SK-N-SH treated with all-trans-retinoic acid at 6 μM for 48 hours (cell line): ENCODE results near the gene C3orf38.
"Not testable (repeated sequence)": the region's sequence is repeated elsewhere in the genome, so short reads cannot be mapped to it uniquely, and the experiment has no call there.

Experiments used
- ATAC-seq: fragments of 200-7000 bp; cut with Tn5 transposase; 3 replicates; pipeline ENCODE4 v1.9.1; 2020; ENCODE audit warnings: mild to moderate bottlenecking, moderate library complexity
- ARNTL ChIP-seq: fragments of 450-650 bp; formaldehyde crosslinking; IDR thresholded peaks from 2 replicates; pipeline ENCODE4 v1.5.0; 2020; ENCODE audit warnings: low read depth, mild to moderate bottlenecking, moderate library complexity, borderline replicate concordance
- BACH2 ChIP-seq: fragments of 250-450 bp; sonication (Bioruptor Pico); IDR thresholded peaks from 2 replicates; pipeline ENCODE4 v1.9.0; 2021; ENCODE audit warnings: mild to moderate bottlenecking, borderline replicate concordance
- CSDC2 ChIP-seq: fragments of 250-450 bp; sonication (Bioruptor Pico); IDR thresholded peaks from 2 replicates; pipeline ENCODE4 v1.5.0; 2020; ENCODE audit warnings: mild to moderate bottlenecking, moderate library complexity
- ESRRG ChIP-seq: fragments of 250-450 bp; sonication (Bioruptor Pico); IDR thresholded peaks from 2 replicates; pipeline ENCODE4 v1.6.1; 2021; ENCODE audit warnings: mild to moderate bottlenecking
- ISL1 ChIP-seq: fragments of 250-450 bp; sonication (Bioruptor Pico); IDR thresholded peaks from 2 replicates; pipeline ENCODE4 v2.1.2; 2022; ENCODE audit warnings: mild to moderate bottlenecking, moderate library complexity
- OSR1 ChIP-seq: fragments of 250-450 bp; sonication (Bioruptor Pico); IDR thresholded peaks from 2 replicates; pipeline ENCODE4 v1.8.0; 2022; ENCODE audit warnings: moderate library complexity, mild to moderate bottlenecking, inconsistent platforms
- PPARA ChIP-seq: fragments of 250-450 bp; sonication (Bioruptor Pico); IDR thresholded peaks from 2 replicates; pipeline ENCODE4 v1.5.0; 2020; ENCODE audit warnings: mild to moderate bottlenecking, borderline replicate concordance
- RARB ChIP-seq: fragments of 250-450 bp; sonication (Bioruptor Pico); IDR thresholded peaks from 2 replicates; pipeline ENCODE4 v1.8.0; 2021; ENCODE audit warnings: mild to moderate bottlenecking, moderate library complexity
- SNAI2 ChIP-seq: fragments of 250-450 bp; sonication (Bioruptor Pico); IDR thresholded peaks from 2 replicates; pipeline ENCODE4 v1.5.0; 2020; ENCODE audit warnings: mild to moderate bottlenecking, moderate library complexity
- TCF4 ChIP-seq: fragments of 250-450 bp; sonication (Bioruptor Pico); IDR thresholded peaks from 2 replicates; pipeline ENCODE4 v1.8.0; 2021; ENCODE audit warnings: mild to moderate bottlenecking, moderate library complexity, borderline replicate concordance
- TOX ChIP-seq: fragments of 250-450 bp; sonication (Bioruptor Pico); IDR thresholded peaks from 2 replicates; pipeline ENCODE4 v1.8.0; 2021; ENCODE audit warnings: mild to moderate bottlenecking, moderate library complexity, borderline replicate concordance
- ZC3H10 ChIP-seq: fragments of 250-450 bp; sonication (Bioruptor Pico); IDR thresholded peaks from 2 replicates; pipeline ENCODE4 v1.5.1; 2021; ENCODE audit warnings: mild to moderate bottlenecking, moderate library complexity
- ZFP3 ChIP-seq: fragments of 250-450 bp; sonication (Bioruptor Pico); IDR thresholded peaks from 2 replicates; pipeline ENCODE4 v1.5.0; 2020; ENCODE audit warnings: mild to moderate bottlenecking, moderate library complexity
- ZFP30 ChIP-seq: fragments of 450-650 bp; formaldehyde crosslinking; IDR thresholded peaks from 2 replicates; pipeline ENCODE4 v1.5.0; 2022; ENCODE audit warnings: mild to moderate bottlenecking, moderate library complexity
- ZNF565 ChIP-seq: fragments of 450-650 bp; formaldehyde crosslinking; conservative IDR thresholded peaks from 2 replicates; pipeline ENCODE4 v1.5.0; 2020; ENCODE audit warnings: low read depth, mild to moderate bottlenecking, moderate library complexity
- ZNF70 ChIP-seq: fragments of 450-650 bp; formaldehyde crosslinking; IDR thresholded peaks from 2 replicates; pipeline ENCODE4 v1.5.0; 2020; ENCODE audit warnings: mild to moderate bottlenecking, moderate library complexity
- ZNF8 ChIP-seq: fragments of 450-650 bp; formaldehyde crosslinking; IDR thresholded peaks from 2 replicates; pipeline ENCODE4 v1.5.0; 2020; ENCODE audit warnings: mild to moderate bottlenecking, moderate library complexity
- TF ChIP-seq, protein P1 (sequence below): fragments of 250-450 bp; sonication (Bioruptor Pico); IDR thresholded peaks from 2 replicates; pipeline ENCODE4 v1.5.1; 2021; ENCODE audit warnings: mild to moderate bottlenecking, moderate library complexity
- TF ChIP-seq, protein P2 (sequence below): fragments of 250-450 bp; sonication (Bioruptor Pico); IDR thresholded peaks from 2 replicates; pipeline ENCODE4 v1.5.1; 2020; ENCODE audit warnings: low read depth, mild to moderate bottlenecking, moderate library complexity
- TF ChIP-seq, protein P3 (sequence below): fragments of 250-450 bp; sonication (Bioruptor Pico); IDR thresholded peaks from 2 replicates; pipeline ENCODE4 v1.5.0; 2020; ENCODE audit warnings: mild to moderate bottlenecking, moderate library complexity
- TF ChIP-seq, protein P4 (sequence below): fragments of 250-450 bp; sonication (Bioruptor Pico); IDR thresholded peaks from 2 replicates; pipeline ENCODE4 v1.8.0; 2021; ENCODE audit warnings: low read depth, mild to moderate bottlenecking, moderate library complexity, borderline replicate concordance

Gene C3orf38

DNA sequence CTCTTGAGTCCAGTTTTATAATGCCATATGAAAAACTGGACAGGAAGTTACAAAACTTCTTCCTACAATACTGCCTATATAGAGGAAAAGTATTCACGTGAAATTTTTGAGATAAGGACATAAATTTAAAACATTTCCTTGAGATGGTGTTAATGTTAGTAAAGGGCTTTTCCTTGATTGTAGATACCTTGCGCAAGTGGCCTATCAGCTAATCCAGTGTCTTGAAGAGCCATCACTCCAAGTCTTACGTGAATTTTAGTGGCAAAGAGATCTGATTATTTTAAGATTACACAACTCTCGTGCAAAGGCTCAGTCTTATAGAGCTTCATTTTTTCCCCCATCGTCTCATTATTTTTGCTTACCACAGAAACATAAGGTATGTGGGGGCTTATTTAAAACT lies 18.4 kb downstream of the C3orf38 start:
- ATAC-seq = no peak
- TF ChIP-seq, protein P1, sequence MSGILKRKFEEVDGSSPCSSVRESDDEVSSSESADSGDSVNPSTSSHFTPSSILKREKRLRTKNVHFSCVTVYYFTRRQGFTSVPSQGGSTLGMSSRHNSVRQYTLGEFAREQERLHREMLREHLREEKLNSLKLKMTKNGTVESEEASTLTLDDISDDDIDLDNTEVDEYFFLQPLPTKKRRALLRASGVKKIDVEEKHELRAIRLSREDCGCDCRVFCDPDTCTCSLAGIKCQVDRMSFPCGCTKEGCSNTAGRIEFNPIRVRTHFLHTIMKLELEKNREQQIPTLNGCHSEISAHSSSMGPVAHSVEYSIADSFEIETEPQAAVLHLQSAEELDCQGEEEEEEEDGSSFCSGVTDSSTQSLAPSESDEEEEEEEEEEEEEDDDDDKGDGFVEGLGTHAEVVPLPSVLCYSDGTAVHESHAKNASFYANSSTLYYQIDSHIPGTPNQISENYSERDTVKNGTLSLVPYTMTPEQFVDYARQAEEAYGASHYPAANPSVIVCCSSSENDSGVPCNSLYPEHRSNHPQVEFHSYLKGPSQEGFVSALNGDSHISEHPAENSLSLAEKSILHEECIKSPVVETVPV (CRISPR knock-in tag) = no peak
- TF ChIP-seq CSDC2 (CRISPR knock-in tag) = no peak
- no peak for TF ChIP-seq SNAI2 (CRISPR knock-in tag)
- TF ChIP-seq TCF4 = no peak
- TF ChIP-seq, protein P2, sequence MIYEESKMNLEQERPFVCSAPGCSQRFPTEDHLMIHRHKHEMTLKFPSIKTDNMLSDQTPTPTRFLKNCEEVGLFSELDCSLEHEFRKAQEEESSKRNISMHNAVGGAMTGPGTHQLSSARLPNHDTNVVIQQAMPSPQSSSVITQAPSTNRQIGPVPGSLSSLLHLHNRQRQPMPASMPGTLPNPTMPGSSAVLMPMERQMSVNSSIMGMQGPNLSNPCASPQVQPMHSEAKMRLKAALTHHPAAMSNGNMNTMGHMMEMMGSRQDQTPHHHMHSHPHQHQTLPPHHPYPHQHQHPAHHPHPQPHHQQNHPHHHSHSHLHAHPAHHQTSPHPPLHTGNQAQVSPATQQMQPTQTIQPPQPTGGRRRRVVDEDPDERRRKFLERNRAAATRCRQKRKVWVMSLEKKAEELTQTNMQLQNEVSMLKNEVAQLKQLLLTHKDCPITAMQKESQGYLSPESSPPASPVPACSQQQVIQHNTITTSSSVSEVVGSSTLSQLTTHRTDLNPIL (CRISPR knock-in tag) = no peak
- TF ChIP-seq, protein P3, sequence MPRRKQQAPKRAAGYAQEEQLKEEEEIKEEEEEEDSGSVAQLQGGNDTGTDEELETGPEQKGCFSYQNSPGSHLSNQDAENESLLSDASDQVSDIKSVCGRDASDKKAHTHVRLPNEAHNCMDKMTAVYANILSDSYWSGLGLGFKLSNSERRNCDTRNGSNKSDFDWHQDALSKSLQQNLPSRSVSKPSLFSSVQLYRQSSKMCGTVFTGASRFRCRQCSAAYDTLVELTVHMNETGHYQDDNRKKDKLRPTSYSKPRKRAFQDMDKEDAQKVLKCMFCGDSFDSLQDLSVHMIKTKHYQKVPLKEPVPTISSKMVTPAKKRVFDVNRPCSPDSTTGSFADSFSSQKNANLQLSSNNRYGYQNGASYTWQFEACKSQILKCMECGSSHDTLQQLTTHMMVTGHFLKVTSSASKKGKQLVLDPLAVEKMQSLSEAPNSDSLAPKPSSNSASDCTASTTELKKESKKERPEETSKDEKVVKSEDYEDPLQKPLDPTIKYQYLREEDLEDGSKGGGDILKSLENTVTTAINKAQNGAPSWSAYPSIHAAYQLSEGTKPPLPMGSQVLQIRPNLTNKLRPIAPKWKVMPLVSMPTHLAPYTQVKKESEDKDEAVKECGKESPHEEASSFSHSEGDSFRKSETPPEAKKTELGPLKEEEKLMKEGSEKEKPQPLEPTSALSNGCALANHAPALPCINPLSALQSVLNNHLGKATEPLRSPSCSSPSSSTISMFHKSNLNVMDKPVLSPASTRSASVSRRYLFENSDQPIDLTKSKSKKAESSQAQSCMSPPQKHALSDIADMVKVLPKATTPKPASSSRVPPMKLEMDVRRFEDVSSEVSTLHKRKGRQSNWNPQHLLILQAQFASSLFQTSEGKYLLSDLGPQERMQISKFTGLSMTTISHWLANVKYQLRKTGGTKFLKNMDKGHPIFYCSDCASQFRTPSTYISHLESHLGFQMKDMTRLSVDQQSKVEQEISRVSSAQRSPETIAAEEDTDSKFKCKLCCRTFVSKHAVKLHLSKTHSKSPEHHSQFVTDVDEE (CRISPR knock-in tag) = no peak
- TF ChIP-seq, protein P4, sequence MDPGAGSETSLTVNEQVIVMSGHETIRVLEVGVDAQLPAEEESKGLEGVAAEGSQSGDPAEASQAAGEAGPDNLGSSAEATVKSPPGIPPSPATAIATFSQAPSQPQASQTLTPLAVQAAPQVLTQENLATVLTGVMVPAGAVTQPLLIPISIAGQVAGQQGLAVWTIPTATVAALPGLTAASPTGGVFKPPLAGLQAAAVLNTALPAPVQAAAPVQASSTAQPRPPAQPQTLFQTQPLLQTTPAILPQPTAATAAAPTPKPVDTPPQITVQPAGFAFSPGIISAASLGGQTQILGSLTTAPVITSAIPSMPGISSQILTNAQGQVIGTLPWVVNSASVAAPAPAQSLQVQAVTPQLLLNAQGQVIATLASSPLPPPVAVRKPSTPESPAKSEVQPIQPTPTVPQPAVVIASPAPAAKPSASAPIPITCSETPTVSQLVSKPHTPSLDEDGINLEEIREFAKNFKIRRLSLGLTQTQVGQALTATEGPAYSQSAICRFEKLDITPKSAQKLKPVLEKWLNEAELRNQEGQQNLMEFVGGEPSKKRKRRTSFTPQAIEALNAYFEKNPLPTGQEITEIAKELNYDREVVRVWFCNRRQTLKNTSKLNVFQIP (CRISPR knock-in tag) = no peak
- no peak for TF ChIP-seq ZC3H10
- TF ChIP-seq ZFP3 (CRISPR knock-in tag) = no peak
- TF ChIP-seq ZNF565 (CRISPR knock-in tag) = no peak
- TF ChIP-seq PPARA (CRISPR knock-in tag) = no peak
- TF ChIP-seq ESRRG = no peak
- TF ChIP-seq ZNF70 = no peak
- no peak for TF ChIP-seq TOX (CRISPR knock-in tag)
- TF ChIP-seq ZNF8 = no peak
- no peak for TF ChIP-seq BACH2
- no peak for TF ChIP-seq ISL1 (CRISPR knock-in tag)
- TF ChIP-seq ZFP30 (CRISPR knock-in tag) = no peak
- no peak for TF ChIP-seq ARNTL (CRISPR knock-in tag)
- no peak for TF ChIP-seq OSR1 (CRISPR knock-in tag)

DNA sequence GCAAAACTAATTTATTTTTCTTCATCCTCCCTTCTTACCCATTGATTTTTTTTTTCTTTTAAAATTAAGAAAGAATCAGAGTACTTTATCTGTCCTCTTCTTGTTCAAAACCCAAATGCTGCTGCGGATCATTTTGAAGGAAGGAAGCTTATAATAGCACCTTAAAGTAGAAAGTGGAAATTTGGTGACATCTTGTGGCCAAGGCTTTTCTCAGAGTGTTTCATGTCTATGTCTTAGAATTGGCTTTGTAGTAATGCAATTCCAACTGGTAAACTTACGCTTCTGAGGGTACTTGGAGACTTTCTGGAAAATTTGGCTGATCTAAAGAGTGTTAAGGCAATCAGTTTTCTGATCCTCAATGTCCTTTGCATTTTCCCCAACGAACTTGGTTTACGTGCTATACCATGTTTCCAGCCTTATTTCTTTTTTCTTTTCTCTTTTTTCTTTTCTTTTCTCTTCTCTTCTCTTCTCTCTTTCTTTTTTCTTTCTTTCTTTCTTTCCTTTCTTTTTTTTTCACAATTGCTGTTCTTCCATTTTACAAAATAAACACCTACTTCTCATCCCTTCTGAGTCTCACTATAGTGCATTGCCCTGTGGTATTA lies 30.7 kb downstream of the C3orf38 start:
- peak; percentile 76 for ATAC-seq
- no peak for TF ChIP-seq TOX (CRISPR knock-in tag)
- TF ChIP-seq ISL1 (CRISPR knock-in tag) = no peak
- no peak for TF ChIP-seq OSR1 (CRISPR knock-in tag)
- TF ChIP-seq ESRRG = no peak
- no peak for TF ChIP-seq TCF4
- TF ChIP-seq, protein P2 (CRISPR knock-in tag) = no peak
- no peak for TF ChIP-seq ZFP30 (CRISPR knock-in tag)
- TF ChIP-seq, protein P1 (CRISPR knock-in tag) = no peak
- no peak for TF ChIP-seq CSDC2 (CRISPR knock-in tag)
- no peak for TF ChIP-seq ZNF8
- no peak for TF ChIP-seq PPARA (CRISPR knock-in tag)
- no peak for TF ChIP-seq RARB

DNA sequence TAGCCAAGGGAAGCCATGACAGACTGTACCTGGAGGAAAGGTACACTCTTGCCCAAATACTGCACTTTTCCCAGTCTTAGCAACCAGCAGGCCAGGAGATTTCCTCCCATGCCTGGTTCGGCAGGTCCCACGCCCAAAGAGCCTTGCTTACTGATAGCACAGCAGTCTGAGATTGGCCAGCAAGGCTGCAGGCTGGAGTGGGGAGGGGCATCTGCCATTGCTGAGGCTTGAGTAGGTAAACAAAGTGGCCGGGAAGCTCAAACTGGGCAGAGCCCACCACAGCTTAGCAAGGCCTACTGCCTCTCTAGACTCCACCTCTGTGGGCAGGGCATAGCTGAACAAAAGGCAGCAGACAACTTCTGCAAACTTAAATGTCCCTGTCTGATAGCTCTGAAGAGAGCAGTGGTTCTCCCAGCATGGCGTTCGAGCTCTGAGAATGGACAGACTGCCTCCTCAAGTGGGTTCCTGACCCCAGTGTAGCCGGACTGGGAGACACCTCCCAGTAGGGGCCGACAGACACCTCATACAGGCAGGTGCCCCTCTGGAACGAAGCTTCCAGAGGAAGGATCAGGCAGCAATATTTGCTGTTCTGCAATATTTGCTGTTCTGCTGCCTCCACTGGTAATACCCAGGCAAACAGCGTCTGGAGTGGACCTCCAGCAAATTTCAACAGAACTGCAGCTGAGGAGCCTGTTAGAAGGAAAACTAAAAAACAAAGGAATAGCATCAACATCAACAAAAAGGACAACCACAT lies 32.6 kb downstream of the C3orf38 start:
- not testable (repeated sequence) for ATAC-seq
